Measurements from ENCODE around the gene CCRL2. TPM values are rescaled to one million over a fixed set of nuclear protein-coding genes. Genes with fewer than 3 reads are reported as not detected.

CCRL2 gene
- total and polyA plus RNA-seq, 9 of the 15 experiments (the other 6 are each of a cell fraction or from before 2014, with no cell fraction given): 3.4 to 5.7 (median 4.0) TPM

- TF ChIP-seq DLX4 (CRISPR knock-in tag; IDR thresholded peaks at IDR 0.05) (no peak), SAFB2 (IDR thresholded peaks at IDR 0.05; ENCODE audit: borderline replicate concordance, low read depth, low read length, severe bottlenecking) (no peak), POLR2B (IDR thresholded peaks at IDR 0.05; ENCODE audit: low read depth, partially characterized antibody) (no peak), DACH1 (IDR thresholded peaks at IDR 0.05; ENCODE audit: partially characterized antibody) (peak; percentile 99), ZNF785 (CRISPR knock-in tag; IDR thresholded peaks at IDR 0.05) (no peak), ATF7 (IDR thresholded peaks at IDR 0.05) (no peak; the same call in none of the 2 replicates), MYC (IDR thresholded peaks at IDR 0.05; ENCODE audit: low read depth, low read length) (peak; percentile 45; the same call in 1 of the 2 replicates), MYC (CRISPR knock-in tag; IDR thresholded peaks at IDR 0.05; ENCODE audit: borderline replicate concordance, low read depth) (no peak), CREM (IDR thresholded peaks at IDR 0.05; ENCODE audit: low read depth) (peak; percentile 69), YY1 (IDR thresholded peaks at IDR 0.05; ENCODE audit: borderline replicate concordance in 1 of 3, control insufficient read depth in 1 of 3, extremely low read depth in 1 of 3, insufficient read depth in 3 of 3, insufficient read length in 1 of 3, insufficient replicate concordance in 2 of 3, low read depth in 1 of 3, low read length in 2 of 3) (no peak), RHOXF2B (CRISPR knock-in tag; conservative IDR thresholded peaks at IDR 0.05) (no peak), SMAD3 (CRISPR knock-in tag; conservative IDR thresholded peaks at IDR 0.05) (no peak), SAP30 (IDR thresholded peaks at IDR 0.05; ENCODE audit: borderline replicate concordance, insufficient read depth, low read depth, low read length, poor library complexity, severe bottlenecking) (no peak), HNRNPL (IDR thresholded peaks at IDR 0.05; ENCODE audit: low read depth, low read length) (no peak), RBM39 (optimal IDR thresholded peaks at IDR 0.05; ENCODE audit: low read depth, low read length) (no peak), CTCFL (IDR thresholded peaks at IDR 0.05; ENCODE audit: borderline replicate concordance, insufficient read depth, low read depth, low read length, poor library complexity, severe bottlenecking) (no peak), ZNF445 (CRISPR knock-in tag; IDR thresholded peaks at IDR 0.05; ENCODE audit: low read depth) (no peak), KLF1 (tag; IDR thresholded peaks at IDR 0.05) (no peak), MBD1 (CRISPR knock-in tag; IDR thresholded peaks at IDR 0.05) (no peak), CREBBP (IDR thresholded peaks at IDR 0.05; ENCODE audit: low read depth, low read length) (no peak), PKNOX1 (IDR thresholded peaks at IDR 0.05) (peak; percentile 83)
These were observed 6.9 kb upstream of the CCRL2 start (continued) for GRCh38 chr3:46400000-46400734.
